Natural killer cell (primary cell): ENCODE results near the gene IKZF2. TPM values are rescaled to one million over a fixed set of nuclear protein-coding genes. Genes with fewer than 3 reads are reported as not detected.

Source experiments
- ATAC-seq, 3 donors: fragments of 150-1000 bp in 2 of 3; fragments of 200-7000 bp in 1 of 3; cut with Tn5 transposase; 1 replicate in 1 of 3; 2 replicates in 2 of 3; pipeline ENCODE4 v1.10.0; 2021; ENCODE audit warnings: mild to moderate bottlenecking in 2 of 3, moderate library complexity in 2 of 3
- DNase-seq, 2 donors: peaks; one replicate each; pipeline versions ENCODE4 v3.0.0 to v3.0.0-alpha.2; 2013 to 2021; ENCODE audit warnings: mixed read lengths in 1 of 2
- H3K27ac ChIP-seq: one replicate; pipeline ENCODE4 v1.5.1; 2013; ENCODE audit warnings: mild to moderate bottlenecking, low read length
- H3K27me3 ChIP-seq: one replicate; pipeline ENCODE4 v1.6.1; 2013; ENCODE audit warnings: low read length; ENCODE audit not compliant: control insufficient read depth, insufficient read depth
- H3K36me3 ChIP-seq: one replicate; pipeline ENCODE4 v1.6.1; 2013; ENCODE audit warnings: low read length; ENCODE audit not compliant: control insufficient read depth, insufficient read depth
- H3K4me1 ChIP-seq: one replicate; pipeline ENCODE4 v1.6.1; 2013; ENCODE audit warnings: low read length; ENCODE audit not compliant: control insufficient read depth, insufficient read depth
- H3K4me3 ChIP-seq: one replicate; pipeline ENCODE4 v1.5.1; 2013; ENCODE audit warnings: low read length
- H3K9me3 ChIP-seq: one replicate; pipeline ENCODE4 v1.6.1; 2013; ENCODE audit warnings: low read length; ENCODE audit not compliant: control insufficient read depth, insufficient read depth
- H3K27ac Mint-ChIP-seq, 2 donors: one replicate each; pipeline ENCODE4 v1.8.0; 2022; ENCODE audit warnings: mild to moderate bottlenecking in 2 of 2, mixed read lengths in 2 of 2, moderate library complexity in 1 of 2
- H3K27me3 Mint-ChIP-seq, 2 donors: one replicate each; pipeline ENCODE4 v1.8.0; 2022; ENCODE audit warnings: low read depth in 2 of 2, mixed read lengths in 2 of 2
- H3K36me3 Mint-ChIP-seq: one replicate; pipeline ENCODE4 v1.8.0; 2022; ENCODE audit warnings: mixed read lengths
- H3K4me1 Mint-ChIP-seq, 2 donors: one replicate each; pipeline ENCODE4 v1.8.0; 2022; ENCODE audit warnings: mixed read lengths in 2 of 2
- H3K4me3 Mint-ChIP-seq: one replicate; pipeline ENCODE4 v1.8.0; 2022; ENCODE audit warnings: mild to moderate bottlenecking, moderate library complexity, mixed read lengths
- H3K9me3 Mint-ChIP-seq, 2 donors: one replicate each; pipeline ENCODE4 v1.8.0; 2022; ENCODE audit warnings: mixed read lengths in 2 of 2
- WGBS: methylation state at CpG from one replicate; pipeline ENCODE4 v1.1.7; 2013; ENCODE audit warnings: missing lambda C conversion rate; ENCODE audit not compliant: insufficient coverage; 5-methylcytosine and 5-hydroxymethylcytosine counted together
- intact Hi-C: fragments of 100-400 bp; cut with micrococcal nuclease; formaldehyde crosslinking; loops from one replicate; pipeline ENCODE4 v1.14.2; 2022
- total RNA-seq, 4 donors: library from RNA; stranded (reverse); fragments of 120-200 nt in 1 of 4; gene quantifications; one replicate each; pipeline versions ENCODE4 v1.2.3 to v1.2.4, GENCODE V29; 2013 to 2022
- TF ChIP-seq, protein P1 (sequence below): fragments of 200-600 bp; IDR thresholded peaks from one replicate; pipeline ENCODE4 v1.8.0; 2022; ENCODE audit warnings: antibody characterized with exemption

Gene IKZF2
- total RNA-seq, 3 donors from 2014 or later (not counting 1 experiment from before 2014, with no cell fraction given) = 74.4 to 162 (median 133) TPM

DNA sequence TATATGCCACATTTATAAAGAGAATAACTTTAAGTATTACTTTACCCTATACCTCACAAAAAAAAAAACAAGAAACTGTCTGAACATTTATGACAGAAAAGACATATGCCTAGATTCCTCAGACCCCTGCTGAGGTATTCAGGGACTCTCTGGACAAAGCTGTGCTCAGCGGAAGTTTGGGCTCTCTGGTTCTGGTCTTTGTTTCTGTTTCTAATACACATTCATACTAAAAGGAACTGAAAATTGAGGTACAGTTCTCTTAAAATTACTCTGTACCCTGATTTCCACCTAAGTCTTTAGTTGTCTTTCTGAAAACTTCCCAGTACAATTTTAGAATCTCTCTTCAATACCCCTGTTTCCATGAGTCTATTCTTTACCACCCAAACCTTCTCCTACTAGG is 160.3 kb downstream of the IKZF2 start:
- intact Hi-C loops = no loop called here
- H3K4me3 Mint-ChIP-seq = no peak overlapping the region
- TF ChIP-seq, protein P1, sequence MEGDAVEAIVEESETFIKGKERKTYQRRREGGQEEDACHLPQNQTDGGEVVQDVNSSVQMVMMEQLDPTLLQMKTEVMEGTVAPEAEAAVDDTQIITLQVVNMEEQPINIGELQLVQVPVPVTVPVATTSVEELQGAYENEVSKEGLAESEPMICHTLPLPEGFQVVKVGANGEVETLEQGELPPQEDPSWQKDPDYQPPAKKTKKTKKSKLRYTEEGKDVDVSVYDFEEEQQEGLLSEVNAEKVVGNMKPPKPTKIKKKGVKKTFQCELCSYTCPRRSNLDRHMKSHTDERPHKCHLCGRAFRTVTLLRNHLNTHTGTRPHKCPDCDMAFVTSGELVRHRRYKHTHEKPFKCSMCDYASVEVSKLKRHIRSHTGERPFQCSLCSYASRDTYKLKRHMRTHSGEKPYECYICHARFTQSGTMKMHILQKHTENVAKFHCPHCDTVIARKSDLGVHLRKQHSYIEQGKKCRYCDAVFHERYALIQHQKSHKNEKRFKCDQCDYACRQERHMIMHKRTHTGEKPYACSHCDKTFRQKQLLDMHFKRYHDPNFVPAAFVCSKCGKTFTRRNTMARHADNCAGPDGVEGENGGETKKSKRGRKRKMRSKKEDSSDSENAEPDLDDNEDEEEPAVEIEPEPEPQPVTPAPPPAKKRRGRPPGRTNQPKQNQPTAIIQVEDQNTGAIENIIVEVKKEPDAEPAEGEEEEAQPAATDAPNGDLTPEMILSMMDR = no peak
- H3K36me3 ChIP-seq = peaks cover 6% of the 10 kb centered on the region
- H3K9me3 Mint-ChIP-seq = peaks cover 3% of the 10 kb centered on the region in 2 donors
- WGBS = 100% methylated on average over 1 of the region's 1 CpG
- H3K27ac Mint-ChIP-seq = peak overlapping the region; percentile 27 to 48
- H3K27ac ChIP-seq = no peak overlapping the region
- H3K9me3 ChIP-seq = no peaks in the 10 kb centered on the region
- H3K27me3 ChIP-seq = no peaks in the 10 kb centered on the region
- peaks cover 5 to 6% of the 10 kb centered on the region in 2 donors for H3K4me1 Mint-ChIP-seq
- no peaks in the 10 kb centered on the region for H3K27me3 Mint-ChIP-seq
- H3K4me1 ChIP-seq = no peaks in the 10 kb centered on the region
- peaks cover 23% of the 10 kb centered on the region for H3K36me3 Mint-ChIP-seq
- no peak for ATAC-seq
- no peak overlapping the region for H3K4me3 ChIP-seq
- no peak for DNase-seq

DNA sequence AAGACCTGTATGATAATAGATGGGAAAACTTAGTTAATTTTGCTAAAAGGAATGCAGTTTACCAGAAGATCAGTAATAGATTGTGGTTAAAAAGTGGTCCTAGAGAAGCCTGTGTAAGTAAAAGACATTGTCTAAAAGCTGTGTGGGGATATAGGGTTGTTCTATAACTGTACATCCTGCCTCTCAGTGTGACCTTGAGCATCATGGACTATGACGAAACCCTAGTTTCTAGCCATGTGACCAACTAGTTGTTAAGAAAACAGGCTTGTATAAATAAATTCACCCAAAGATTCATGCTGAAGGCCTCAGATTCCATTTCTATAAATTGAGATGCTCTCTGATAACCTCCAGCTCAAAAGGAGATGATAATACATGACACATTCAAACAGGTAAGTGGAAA is 160.7 kb downstream of the IKZF2 start:
- Mint-ChIP-seq H3K27ac (peak overlapping the region; percentile 27 to 48), H3K27me3 (no peaks in the 10 kb centered on the region), H3K4me1 (peaks cover 5% of the 10 kb centered on the region in 2 donors), H3K4me3 (no peak overlapping the region), H3K36me3 (peaks cover 23% of the 10 kb centered on the region), H3K9me3 (peaks cover 3% of the 10 kb centered on the region in 2 donors)
- TF ChIP-seq, protein P1 = no peak
- H3K4me1 ChIP-seq = no peaks in the 10 kb centered on the region
- 75% methylated on average over 1 of the region's 1 CpG for WGBS
- ATAC-seq = peak in 1 of 3 donors; percentile 47
- no peak overlapping the region for H3K4me3 ChIP-seq
- no peaks in the 10 kb centered on the region for H3K9me3 ChIP-seq
- DNase-seq = no peak
- H3K27me3 ChIP-seq = no peaks in the 10 kb centered on the region
- H3K27ac ChIP-seq = no peak overlapping the region
- H3K36me3 ChIP-seq = peaks cover 6% of the 10 kb centered on the region
- intact Hi-C loops = no loop called here

DNA sequence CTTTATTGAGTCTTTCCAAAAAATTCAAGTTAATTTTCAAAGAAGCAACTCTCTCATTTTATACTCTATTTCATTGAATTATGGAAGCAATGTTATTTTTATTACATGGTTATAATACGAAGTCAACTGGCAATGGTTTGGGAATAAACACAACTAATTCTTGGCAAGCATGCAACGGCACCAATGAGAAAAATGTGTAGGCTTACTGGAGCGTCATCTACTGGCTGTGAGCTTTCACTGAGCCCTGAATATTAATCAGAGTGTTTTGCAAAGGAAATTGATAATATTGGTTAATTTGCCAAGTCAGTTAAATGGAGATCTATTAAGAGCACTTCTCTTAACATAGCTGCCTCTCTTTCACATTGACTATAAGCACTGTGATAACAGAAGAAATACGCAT is 163.9 kb downstream of the IKZF2 start:
- no peaks in the 10 kb centered on the region for H3K4me1 ChIP-seq
- H3K27me3 ChIP-seq = no peaks in the 10 kb centered on the region
- intact Hi-C loops = no loop called here
- peaks cover 23% of the 10 kb centered on the region for H3K36me3 Mint-ChIP-seq
- peaks cover 4% of the 10 kb centered on the region for H3K36me3 ChIP-seq
- no peak overlapping the region for H3K4me3 Mint-ChIP-seq
- TF ChIP-seq, protein P1 = no peak
- DNase-seq (no peak), ATAC-seq (no peak)
- peaks cover under 1 to 5% of the 10 kb centered on the region in 2 donors for H3K4me1 Mint-ChIP-seq
- peaks cover 3% of the 10 kb centered on the region in 2 donors for H3K9me3 Mint-ChIP-seq
- H3K4me3 ChIP-seq = no peak overlapping the region
- no peak overlapping the region for H3K27ac ChIP-seq
- H3K27ac Mint-ChIP-seq = no peak overlapping the region
- H3K9me3 ChIP-seq = no peaks in the 10 kb centered on the region
- no peaks in the 10 kb centered on the region for H3K27me3 Mint-ChIP-seq
- WGBS = over 99% methylated on average over 4 of the region's 4 CpGs

DNA sequence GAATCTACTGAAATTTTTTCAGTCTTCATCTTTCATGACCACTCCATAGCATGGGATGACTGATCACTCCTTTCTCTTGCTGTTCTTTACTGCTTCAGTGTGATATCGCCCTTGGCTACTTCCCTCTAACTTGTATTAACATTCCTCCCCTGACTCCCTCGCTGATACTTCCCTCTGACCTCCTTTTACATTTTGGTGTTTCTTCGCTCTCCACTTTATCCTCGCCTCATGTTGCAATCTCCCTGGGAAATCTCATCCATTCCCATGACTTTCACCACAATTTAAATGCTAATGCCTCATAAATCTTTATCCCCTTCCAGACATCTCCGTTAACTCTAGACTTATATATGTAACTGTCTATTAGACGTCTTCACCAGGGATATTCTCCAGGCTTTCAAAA is 167.3 kb downstream of the IKZF2 start:
- no peak overlapping the region for H3K4me3 Mint-ChIP-seq
- H3K36me3 ChIP-seq = peaks cover 4% of the 10 kb centered on the region
- no peak for DNase-seq
- no peaks in the 10 kb centered on the region for H3K27me3 Mint-ChIP-seq
- ATAC-seq = no peak
- peaks cover 16 to 23% of the 10 kb centered on the region in 2 donors for H3K4me1 Mint-ChIP-seq
- no peaks in the 10 kb centered on the region for H3K27me3 ChIP-seq
- no peaks in the 10 kb centered on the region for H3K9me3 ChIP-seq
- peaks cover 9% of the 10 kb centered on the region for H3K4me1 ChIP-seq
- H3K27ac Mint-ChIP-seq = no peak overlapping the region
- TF ChIP-seq, protein P1 = no peak
- intact Hi-C loops = no loop called here
- H3K36me3 Mint-ChIP-seq = peaks cover 21% of the 10 kb centered on the region
- H3K9me3 Mint-ChIP-seq = peaks cover 3% of the 10 kb centered on the region in 2 donors
- WGBS = 97% methylated on average over 6 of the region's 6 CpGs
- H3K4me3 ChIP-seq = no peak overlapping the region
- no peak overlapping the region for H3K27ac ChIP-seq
